Measurements from ENCODE around the gene ORM1.

DNA sequence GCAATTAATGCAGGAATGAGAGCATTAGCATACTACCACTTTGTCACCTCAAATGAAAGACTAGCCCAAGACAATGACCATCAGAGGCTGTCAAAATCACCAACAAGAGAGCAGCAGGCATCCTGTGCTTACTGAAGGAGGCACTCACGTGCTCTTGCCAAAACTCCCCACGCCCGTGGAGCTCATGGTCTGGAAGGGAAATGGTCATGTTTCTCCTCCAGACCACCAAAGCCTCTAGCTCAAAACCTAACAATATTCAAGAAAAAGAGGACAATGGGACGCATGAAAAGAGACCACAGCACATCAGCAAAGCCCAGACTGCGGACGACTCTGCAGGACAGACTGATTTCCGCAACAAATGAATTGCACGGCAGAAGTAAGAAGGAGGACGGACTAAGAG, 52.0 kb downstream of the ORM1 start:
- TF ChIP-seq ZNF24 (tag by site-specific recombination; IDR thresholded peaks at IDR 0.05) (no peak), CTCF (tag by site-specific recombination; IDR thresholded peaks at IDR 0.05) (no peak), KLF10 (tag by site-specific recombination; IDR thresholded peaks at IDR 0.05) (no peak), ZNF768 (tag by site-specific recombination; IDR thresholded peaks at IDR 0.05) (no peak), TRIM28 (IDR thresholded peaks at IDR 0.05; ENCODE audit: borderline replicate concordance, low read length) (no peak)
- TF ChIP-seq, protein P1, sequence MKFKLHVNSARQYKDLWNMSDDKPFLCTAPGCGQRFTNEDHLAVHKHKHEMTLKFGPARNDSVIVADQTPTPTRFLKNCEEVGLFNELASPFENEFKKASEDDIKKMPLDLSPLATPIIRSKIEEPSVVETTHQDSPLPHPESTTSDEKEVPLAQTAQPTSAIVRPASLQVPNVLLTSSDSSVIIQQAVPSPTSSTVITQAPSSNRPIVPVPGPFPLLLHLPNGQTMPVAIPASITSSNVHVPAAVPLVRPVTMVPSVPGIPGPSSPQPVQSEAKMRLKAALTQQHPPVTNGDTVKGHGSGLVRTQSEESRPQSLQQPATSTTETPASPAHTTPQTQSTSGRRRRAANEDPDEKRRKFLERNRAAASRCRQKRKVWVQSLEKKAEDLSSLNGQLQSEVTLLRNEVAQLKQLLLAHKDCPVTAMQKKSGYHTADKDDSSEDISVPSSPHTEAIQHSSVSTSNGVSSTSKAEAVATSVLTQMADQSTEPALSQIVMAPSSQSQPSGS (tag by site-specific recombination; IDR thresholded peaks at IDR 0.05; ENCODE audit: low read depth), result no peak
- TF ChIP-seq, protein P2, sequence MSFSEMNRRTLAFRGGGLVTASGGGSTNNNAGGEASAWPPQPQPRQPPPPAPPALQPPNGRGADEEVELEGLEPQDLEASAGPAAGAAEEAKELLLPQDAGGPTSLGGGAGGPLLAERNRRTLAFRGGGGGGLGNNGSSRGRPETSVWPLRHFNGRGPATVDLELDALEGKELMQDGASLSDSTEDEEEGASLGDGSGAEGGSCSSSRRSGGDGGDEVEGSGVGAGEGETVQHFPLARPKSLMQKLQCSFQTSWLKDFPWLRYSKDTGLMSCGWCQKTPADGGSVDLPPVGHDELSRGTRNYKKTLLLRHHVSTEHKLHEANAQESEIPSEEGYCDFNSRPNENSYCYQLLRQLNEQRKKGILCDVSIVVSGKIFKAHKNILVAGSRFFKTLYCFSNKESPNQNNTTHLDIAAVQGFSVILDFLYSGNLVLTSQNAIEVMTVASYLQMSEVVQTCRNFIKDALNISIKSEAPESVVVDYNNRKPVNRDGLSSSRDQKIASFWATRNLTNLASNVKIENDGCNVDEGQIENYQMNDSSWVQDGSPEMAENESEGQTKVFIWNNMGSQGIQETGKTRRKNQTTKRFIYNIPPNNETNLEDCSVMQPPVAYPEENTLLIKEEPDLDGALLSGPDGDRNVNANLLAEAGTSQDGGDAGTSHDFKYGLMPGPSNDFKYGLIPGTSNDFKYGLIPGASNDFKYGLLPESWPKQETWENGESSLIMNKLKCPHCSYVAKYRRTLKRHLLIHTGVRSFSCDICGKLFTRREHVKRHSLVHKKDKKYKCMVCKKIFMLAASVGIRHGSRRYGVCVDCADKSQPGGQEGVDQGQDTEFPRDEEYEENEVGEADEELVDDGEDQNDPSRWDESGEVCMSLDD (tag by site-specific recombination; IDR thresholded peaks at IDR 0.05), result no peak

Data from HEK293 (cell line).